ENCODE data around the gene TSR3. TPM values are rescaled to one million over a fixed set of nuclear protein-coding genes. Genes with fewer than 3 reads are reported as not detected.

TSR3 gene
- total RNA-seq, 2 experiments from 2014 or later: 40.6 to 46.0 TPM

- Mint-ChIP-seq H3K4me1 (no peaks in the 10 kb centered on the region), H3K27ac (no peak overlapping the region), H3K27me3 (no peaks in the 10 kb centered on the region), H3K4me3 (no peak overlapping the region), H3K9me3 (no peaks in the 10 kb centered on the region), H3K36me3 (ENCODE audit: low read depth) (peaks cover 2% of the 10 kb centered on the region)
- ChIA-PET CTCF (interaction anchor here (0.6 to 1.3 kb wide), 2 partner anchors 9 to 11 kb away, joined by 3 to 4 read pairs; no protein-coding TSS in a partner anchor), POLR2A (no interaction called here)
- no peak for DNase-seq
Measured at GRCh38 chr16:1372292-1372950, 20.7 kb upstream of the TSR3 start.

- no peaks in the 10 kb centered on the region for H3K27me3 Mint-ChIP-seq
- DNase-seq: no peak
- ChIA-PET CTCF (interaction anchor here (0.6 to 1.3 kb wide), 4 partner anchors 8 to 277 kb away, joined by 3 to 5 read pairs (median 4); no protein-coding TSS in a partner anchor), POLR2A (no interaction called here)
- H3K27ac Mint-ChIP-seq: no peak overlapping the region
- H3K36me3 Mint-ChIP-seq (ENCODE audit: low read depth): peaks cover 2% of the 10 kb centered on the region
- H3K4me1 Mint-ChIP-seq: no peaks in the 10 kb centered on the region
- H3K9me3 Mint-ChIP-seq: no peaks in the 10 kb centered on the region
- no peak overlapping the region for H3K4me3 Mint-ChIP-seq
Measured at GRCh38 chr16:1371054-1371978, 19.6 kb upstream of the TSR3 start.

GRCh38 chr16:1367486-1368174 lies 16.0 kb upstream of the TSR3 start:
- H3K27me3 Mint-ChIP-seq: no peaks in the 10 kb centered on the region
- CTCF ChIA-PET: no interaction called here
- H3K9me3 Mint-ChIP-seq: no peaks in the 10 kb centered on the region
- H3K4me1 Mint-ChIP-seq: peaks cover 1% of the 10 kb centered on the region
- DNase-seq: no peak
- H3K4me3 Mint-ChIP-seq: no peak overlapping the region
- H3K36me3 Mint-ChIP-seq (ENCODE audit: low read depth): peaks cover 10% of the 10 kb centered on the region
- H3K27ac Mint-ChIP-seq: no peak overlapping the region
- POLR2A ChIA-PET: no interaction called here

GRCh38 chr16:1366712-1367299 lies 15.1 kb upstream of the TSR3 start:
- Mint-ChIP-seq H3K4me3 (no peak overlapping the region), H3K27me3 (no peaks in the 10 kb centered on the region), H3K36me3 (ENCODE audit: low read depth) (peaks cover 10% of the 10 kb centered on the region), H3K4me1 (peaks cover 1% of the 10 kb centered on the region), H3K9me3 (no peaks in the 10 kb centered on the region), H3K27ac (no peak overlapping the region)
- DNase-seq: no peak
- ChIA-PET CTCF (no interaction called here), POLR2A (no interaction called here)

- H3K9me3 Mint-ChIP-seq: no peaks in the 10 kb centered on the region
- no peaks in the 10 kb centered on the region for H3K27me3 Mint-ChIP-seq
- DNase-seq: no peak
- ChIA-PET CTCF (no interaction called here), POLR2A (interaction anchor here (1.7 kb wide), 1 partner anchor 12 kb away, joined by 11 read pairs; no protein-coding TSS in a partner anchor)
- no peak overlapping the region for H3K27ac Mint-ChIP-seq
- H3K4me3 Mint-ChIP-seq: no peak overlapping the region
- peaks cover 1% of the 10 kb centered on the region for H3K4me1 Mint-ChIP-seq
- H3K36me3 Mint-ChIP-seq (ENCODE audit: low read depth): peaks cover 10% of the 10 kb centered on the region
Measured at GRCh38 chr16:1366060-1366711, 14.5 kb upstream of the TSR3 start.

- H3K4me3 Mint-ChIP-seq: no peak overlapping the region
- CTCF ChIA-PET: interaction anchor here (0.8 to 4.3 kb wide), 8 partner anchors 15 to 341 kb away, joined by 3 to 29 read pairs (median 4); partner anchors contain the start of gene MAPK8IP3
- POLR2A ChIA-PET: interaction anchor here (0.7 to 1.7 kb wide), 2 partner anchors 14 to 50 kb away, joined by 3 to 11 read pairs; partner anchors contain the start of gene UNKL
- peaks cover 10% of the 10 kb centered on the region for H3K36me3 Mint-ChIP-seq (ENCODE audit: low read depth)
- no peak overlapping the region for H3K27ac Mint-ChIP-seq
- DNase-seq: no peak
- H3K4me1 Mint-ChIP-seq: peaks cover 1% of the 10 kb centered on the region
- no peaks in the 10 kb centered on the region for H3K9me3 Mint-ChIP-seq
- no peaks in the 10 kb centered on the region for H3K27me3 Mint-ChIP-seq
Measured at GRCh38 chr16:1364510-1364909, 12.8 kb upstream of the TSR3 start.

- Mint-ChIP-seq H3K36me3 (ENCODE audit: low read depth) (peaks cover 10% of the 10 kb centered on the region), H3K4me3 (no peak overlapping the region), H3K9me3 (no peaks in the 10 kb centered on the region), H3K27ac (no peak overlapping the region), H3K4me1 (peaks cover 1% of the 10 kb centered on the region), H3K27me3 (no peaks in the 10 kb centered on the region)
- DNase-seq: peak; percentile 77
- CTCF ChIA-PET: interaction anchor here (0.6 to 4.3 kb wide), 16 partner anchors 9 to 342 kb away, joined by 3 to 29 read pairs (median 4); partner anchors contain the start of genes JPT2, MAPK8IP3 and TMEM204
- POLR2A ChIA-PET: interaction anchor here (0.5 to 1.0 kb wide), 4 partner anchors 15 to 1054 kb away, joined by 3 to 4 read pairs (median 3); partner anchors contain the start of gene UNKL
Measured at GRCh38 chr16:1363501-1364041, 11.9 kb upstream of the TSR3 start.

- no peak overlapping the region for H3K4me3 Mint-ChIP-seq
- no peak for DNase-seq
- ChIA-PET CTCF (interaction anchor here (0.6 to 4.3 kb wide), 9 partner anchors 9 to 339 kb away, joined by 3 to 29 read pairs (median 4); partner anchors contain the start of gene JPT2), POLR2A (interaction anchor here (1.0 kb wide), 1 partner anchor 16 kb away, joined by 4 read pairs; no protein-coding TSS in a partner anchor)
- H3K36me3 Mint-ChIP-seq (ENCODE audit: low read depth): peaks cover 10% of the 10 kb centered on the region
- no peaks in the 10 kb centered on the region for H3K9me3 Mint-ChIP-seq
- no peak overlapping the region for H3K27ac Mint-ChIP-seq
- peaks cover 1% of the 10 kb centered on the region for H3K4me1 Mint-ChIP-seq
- H3K27me3 Mint-ChIP-seq: no peaks in the 10 kb centered on the region
Measured at GRCh38 chr16:1362807-1363206, 11.1 kb upstream of the TSR3 start.

- Mint-ChIP-seq H3K9me3 (no peaks in the 10 kb centered on the region), H3K27me3 (no peaks in the 10 kb centered on the region), H3K27ac (no peak overlapping the region), H3K36me3 (ENCODE audit: low read depth) (peaks cover 10% of the 10 kb centered on the region), H3K4me1 (peaks cover 1% of the 10 kb centered on the region), H3K4me3 (no peak overlapping the region)
- DNase-seq: no peak
- CTCF ChIA-PET: interaction anchor here (4.3 kb wide), 1 partner anchor 18 kb away, joined by 29 read pairs; no protein-coding TSS in a partner anchor
- POLR2A ChIA-PET: no interaction called here
Measured at GRCh38 chr16:1361685-1362360, 10.1 kb upstream of the TSR3 start.

- H3K36me3 Mint-ChIP-seq (ENCODE audit: low read depth): no peaks in the 10 kb centered on the region
- ChIA-PET POLR2A (no interaction called here), CTCF (no interaction called here)
- no peak for DNase-seq
- peaks cover 18% of the 10 kb centered on the region for H3K4me1 Mint-ChIP-seq
- no peaks in the 10 kb centered on the region for H3K9me3 Mint-ChIP-seq
- no peak overlapping the region for H3K4me3 Mint-ChIP-seq
- H3K27ac Mint-ChIP-seq: no peak overlapping the region
- no peaks in the 10 kb centered on the region for H3K27me3 Mint-ChIP-seq
Measured at GRCh38 chr16:1357906-1358566, 6.4 kb upstream of the TSR3 start.

Data from activated CD4-positive, alpha-beta memory T cell treated with anti-CD3 and anti-CD28 coated beads, Interleukin-2, amount 10 ng/mL, durations not matched to agents 7 days and 5 days (primary cell).